Amygdala (tissue), 56 donors: Measurements from ENCODE around the gene UBAP1L.
A peak's percentile ranks its signal among the peaks of the same experiment; 100 is the strongest.
"Not testable (repeated sequence)": the region's sequence is repeated elsewhere in the genome, so short reads cannot be mapped to it uniquely, and the experiment has no call there.

Experiments
- DNase-seq, 56 donors: peaks; one replicate each; lab custom pipeline; 2025; lab: John Stamatoyannopoulos, UW

Gene UBAP1L

DNA sequence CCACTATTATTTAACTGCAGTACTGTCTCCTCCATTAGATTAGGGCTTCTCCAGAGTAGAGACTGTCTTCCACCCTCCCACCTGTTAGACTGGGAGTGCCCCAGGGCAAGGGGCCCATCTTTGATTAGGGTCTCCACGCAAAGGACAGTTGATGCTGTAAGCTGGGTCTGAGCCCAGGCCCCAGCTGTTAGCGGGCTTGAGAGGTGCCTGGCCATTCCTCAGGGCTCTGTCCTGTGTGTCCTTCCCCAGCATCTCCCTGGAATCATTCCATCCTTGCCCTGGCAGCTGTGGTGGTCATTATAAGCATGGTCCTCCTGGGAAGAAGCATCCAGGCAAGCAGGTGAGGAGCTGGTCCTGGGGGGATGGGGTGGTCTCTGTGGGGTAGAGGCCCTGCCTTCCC lies 63.7 kb downstream of the UBAP1L start:
- no peak for DNase-seq

DNA sequence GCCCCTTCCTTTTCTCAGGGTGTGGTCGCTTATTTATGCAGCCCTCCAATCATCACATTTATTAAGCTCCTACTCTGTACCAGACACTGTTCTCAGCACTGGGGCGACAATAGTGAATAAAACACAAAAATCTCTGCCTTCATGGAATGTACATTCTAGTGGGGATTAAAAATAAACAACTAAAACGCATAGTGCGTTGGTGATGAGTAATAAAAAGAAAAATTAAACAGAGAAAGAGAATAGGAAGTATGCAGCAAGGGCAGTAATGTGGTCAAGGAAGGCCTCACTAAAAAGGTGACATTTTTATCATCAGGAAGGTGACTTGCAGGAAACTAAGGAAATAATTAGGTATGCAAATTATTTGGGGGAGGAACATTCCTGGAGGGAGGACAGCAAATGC lies 64.7 kb downstream of the UBAP1L start:
- no peak for DNase-seq

DNA sequence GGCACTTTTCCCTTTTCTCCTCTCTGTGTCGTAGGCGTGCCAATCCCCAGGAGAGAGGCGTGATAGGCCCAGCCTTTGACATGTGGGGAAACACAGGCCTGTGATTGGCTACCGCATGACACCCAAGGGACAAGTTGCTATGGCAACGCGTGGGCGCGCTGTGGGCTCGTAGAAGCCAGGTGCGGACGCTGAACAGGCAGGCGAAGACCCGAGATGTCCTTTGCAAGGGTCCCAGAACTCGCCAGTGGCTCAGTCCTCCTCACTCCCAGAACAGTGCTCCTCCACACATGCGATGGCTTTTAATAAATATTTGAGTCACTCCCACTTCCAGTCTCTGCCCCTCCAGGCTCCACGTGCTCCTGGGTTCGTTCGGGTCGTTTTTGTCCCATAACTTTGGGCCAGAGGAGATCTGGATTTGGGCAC lies 65.6 kb downstream of the UBAP1L start:
- DNase-seq = peak in 54 of 56 donors; percentile 43 to 96 (median 83)

DNA sequence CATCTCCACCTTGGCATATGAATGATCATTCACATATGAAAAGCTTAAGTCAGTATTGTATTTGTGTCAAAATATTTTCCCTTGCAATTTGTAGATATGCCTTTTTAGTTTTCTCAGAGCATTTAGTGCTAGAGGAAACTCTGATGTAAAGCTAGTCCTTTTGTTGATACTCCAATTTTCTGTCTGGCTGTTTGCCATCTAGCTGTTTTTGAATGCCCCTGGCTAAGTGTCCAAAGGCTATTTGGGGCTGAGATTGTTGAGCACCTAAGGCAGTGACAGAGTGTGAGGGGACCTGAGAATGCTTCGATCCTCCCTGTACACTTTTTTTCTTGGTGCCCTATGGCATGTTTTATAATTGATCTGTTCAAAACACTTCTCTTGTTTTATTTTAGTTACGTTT lies 66.8 kb downstream of the UBAP1L start:
- no peak for DNase-seq

DNA sequence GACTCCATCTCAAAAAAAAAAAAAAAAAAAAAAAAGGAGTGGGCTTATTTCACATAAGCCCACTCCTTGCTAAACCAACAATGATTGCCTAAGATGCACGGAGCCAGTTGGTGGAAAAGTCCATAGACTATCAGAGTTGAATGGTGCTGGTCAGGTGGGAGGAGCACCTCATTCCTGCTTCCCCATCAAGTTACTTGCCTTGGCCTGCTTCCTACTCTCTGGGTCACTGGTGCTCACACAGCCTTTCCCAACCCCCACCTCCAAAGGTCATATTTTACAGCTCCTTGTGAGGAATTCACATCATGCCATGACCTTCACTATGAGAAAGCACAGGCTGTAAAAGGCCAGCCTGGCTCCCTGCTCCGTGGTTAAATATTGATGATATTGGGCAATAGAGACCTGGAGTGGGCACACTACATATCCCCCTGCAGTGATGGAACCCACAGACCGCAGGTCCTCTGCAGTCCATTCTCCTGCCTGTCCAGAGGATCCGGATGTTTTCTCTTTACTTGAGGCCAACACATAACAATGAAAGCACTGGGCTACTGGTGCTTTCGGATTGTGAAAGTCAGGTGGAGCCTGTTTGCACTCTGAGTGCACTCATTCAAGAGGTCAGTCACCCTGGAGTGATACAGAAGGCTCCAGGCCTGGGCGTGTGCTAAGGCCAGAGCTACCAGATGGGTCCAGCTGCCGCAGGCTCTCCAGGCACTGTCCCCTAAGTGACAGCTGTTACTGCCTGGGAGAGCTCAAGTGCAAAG lies 70.1 kb downstream of the UBAP1L start, which contains the start of gene SLC51B:
Gene SLC51B, plus strand, starts transcription at position 664 of the 758 bp plus-strand sequence. CDS start 4,618 bp downstream, outside the sequence.
- no peak for DNase-seq

DNA sequence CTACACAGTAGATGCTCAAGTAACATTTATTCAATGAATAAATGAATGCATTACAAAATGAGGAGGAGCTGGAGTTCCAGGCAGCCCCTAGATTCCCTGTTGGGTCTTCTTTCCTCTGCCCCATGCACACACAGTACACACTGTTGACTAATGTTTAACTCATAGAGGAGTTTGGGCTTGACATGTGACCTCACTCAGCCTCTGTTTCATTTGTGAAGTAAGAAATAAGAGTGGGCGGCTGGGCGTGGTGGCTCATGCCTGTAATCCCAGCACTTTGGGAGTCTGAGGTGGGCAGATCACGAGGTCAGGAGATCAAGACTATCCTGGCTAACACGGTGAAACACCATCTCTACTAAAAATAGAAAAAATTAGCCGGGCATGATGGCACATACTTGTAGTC lies 70.8 kb downstream of the UBAP1L start:
- DNase-seq = not testable (repeated sequence)

DNA sequence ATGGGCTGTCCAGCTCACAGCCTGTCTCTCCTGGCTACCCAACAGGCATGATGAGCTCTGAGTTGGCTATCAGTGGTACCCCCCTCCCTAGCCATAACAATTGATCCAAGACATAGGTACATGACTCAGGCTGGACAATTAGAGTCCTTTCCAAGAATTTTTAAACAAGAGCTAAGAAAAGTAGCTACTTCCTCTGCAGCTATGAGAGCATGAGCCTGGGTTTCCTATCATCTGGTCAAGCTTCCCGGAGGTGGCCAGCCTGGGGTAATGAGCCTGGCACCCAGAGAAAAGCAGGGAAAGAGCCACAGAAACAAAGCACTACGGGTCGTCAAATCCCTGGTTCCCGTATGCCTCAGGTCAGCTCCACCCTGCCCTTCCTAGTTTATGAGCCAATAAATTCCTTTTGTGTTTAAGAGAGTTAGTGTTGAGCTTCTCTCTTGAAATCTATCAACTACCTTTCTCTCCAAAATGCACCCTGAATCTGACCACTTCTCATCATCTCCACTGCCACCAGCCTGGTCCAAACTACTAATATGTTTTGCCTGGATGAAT lies 72.1 kb downstream of the UBAP1L start:
- DNase-seq = no peak
